ENCODE measurements around the gene ABCA7.

The ABCA7 gene

GRCh38 chr19:1084024-1084868 is 44.3 kb downstream of the ABCA7 start:
- Histone ChIP-seq H3K4me3 (ENCODE audit: low read length) (no peak overlapping the region), H3K9me3 (ENCODE audit: control insufficient read depth, insufficient read depth, low read length) (no peaks in the 10 kb centered on the region), H3K4me1 (ENCODE audit: control insufficient read depth, insufficient read depth, low read length) (peaks cover 8% of the 10 kb centered on the region), H3K36me3 (ENCODE audit: control insufficient read depth, insufficient read depth, low read length) (peaks cover 33% of the 10 kb centered on the region), H3K27ac (ENCODE audit: low read length) (no peak overlapping the region), H3K27me3 (ENCODE audit: control insufficient read depth, insufficient read depth, low read length) (no peaks in the 10 kb centered on the region)
- no CpG with 5 or more reads among the region's 43 CpGs for WGBS (ENCODE audit: insufficient coverage, insufficient read length)
- no peak for DNase-seq (ENCODE audit: low read depth, low spot score)

DNA sequence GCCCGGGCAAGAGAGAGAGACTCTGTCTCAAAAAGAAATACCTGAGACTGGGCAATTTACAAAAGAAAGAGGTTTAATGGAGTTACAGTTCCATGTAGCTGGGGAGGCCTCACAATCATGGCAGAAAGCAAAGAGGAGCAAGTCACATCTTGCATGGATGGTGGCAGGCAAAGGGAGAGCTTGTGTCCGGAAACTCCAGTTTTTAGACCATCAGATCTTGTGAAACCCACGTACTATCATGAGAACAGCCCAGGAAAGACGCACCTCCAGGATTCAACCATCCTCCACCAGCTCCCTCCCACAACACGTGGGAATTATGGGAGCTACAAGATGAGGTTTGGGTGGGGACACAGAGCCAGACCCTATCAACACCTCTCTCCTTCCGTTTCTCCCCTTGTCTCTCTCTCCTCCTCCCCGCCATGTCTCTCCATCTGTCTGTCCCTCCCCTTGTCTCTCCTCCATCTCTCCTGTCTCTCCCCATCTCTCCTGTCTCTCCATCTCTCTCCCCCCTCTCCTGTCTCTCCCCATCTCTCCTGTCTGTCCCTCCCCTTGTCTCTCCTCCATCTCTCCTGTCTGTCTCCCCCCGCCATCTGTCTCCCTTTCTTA is 45.2 kb downstream of the ABCA7 start:
- Histone ChIP-seq H3K27me3 (ENCODE audit: control insufficient read depth, insufficient read depth, low read length) (no peaks in the 10 kb centered on the region), H3K9me3 (ENCODE audit: control insufficient read depth, insufficient read depth, low read length) (no peaks in the 10 kb centered on the region), H3K4me1 (ENCODE audit: control insufficient read depth, insufficient read depth, low read length) (peaks cover 8% of the 10 kb centered on the region), H3K36me3 (ENCODE audit: control insufficient read depth, insufficient read depth, low read length) (peaks cover 28% of the 10 kb centered on the region), H3K27ac (ENCODE audit: low read length) (no peak overlapping the region), H3K4me3 (ENCODE audit: low read length) (no peak overlapping the region)
- no peak for DNase-seq (ENCODE audit: low read depth, low spot score)
- no CpG with 5 or more reads among the region's 8 CpGs for WGBS (ENCODE audit: insufficient coverage, insufficient read length)

GRCh38 chr19:1085676-1086442 is 46.0 kb downstream of the ABCA7 start:
- H3K4me1 ChIP-seq (ENCODE audit: control insufficient read depth, insufficient read depth, low read length): peaks cover 8% of the 10 kb centered on the region
- H3K36me3 ChIP-seq (ENCODE audit: control insufficient read depth, insufficient read depth, low read length): peaks cover 21% of the 10 kb centered on the region

DNA sequence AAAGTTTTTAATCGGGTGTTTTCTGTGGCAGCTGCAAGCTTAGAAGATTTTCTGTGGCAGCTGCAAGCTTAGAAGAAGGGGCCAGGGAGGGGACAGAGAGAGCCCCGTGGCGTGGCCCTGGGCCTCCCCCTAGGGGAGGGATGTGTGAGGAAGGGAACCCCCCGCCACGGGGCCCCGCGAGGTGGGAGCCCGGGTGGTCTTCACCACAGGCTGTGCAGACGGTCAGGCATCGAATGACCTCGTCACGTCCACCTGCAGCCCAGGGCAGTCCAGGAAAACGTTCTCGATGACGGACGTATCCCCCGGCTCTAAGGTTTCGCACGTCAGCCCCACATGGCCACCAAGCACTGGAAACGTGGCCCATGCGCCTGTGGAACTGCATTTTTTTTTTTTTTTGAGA is 46.7 kb downstream of the ABCA7 start:
- no peaks in the 10 kb centered on the region for H3K9me3 ChIP-seq (ENCODE audit: control insufficient read depth, insufficient read depth, low read length)
- DNase-seq (ENCODE audit: low read depth, low spot score): no peak
- no CpG with 5 or more reads among the region's 21 CpGs for WGBS (ENCODE audit: insufficient coverage, insufficient read length)
- no peak overlapping the region for H3K27ac ChIP-seq (ENCODE audit: low read length)
- no peak overlapping the region for H3K4me3 ChIP-seq (ENCODE audit: low read length)
- H3K27me3 ChIP-seq (ENCODE audit: control insufficient read depth, insufficient read depth, low read length): no peaks in the 10 kb centered on the region
- H3K4me1 ChIP-seq (ENCODE audit: control insufficient read depth, insufficient read depth, low read length): peaks cover 6% of the 10 kb centered on the region
- peaks cover 28% of the 10 kb centered on the region for H3K36me3 ChIP-seq (ENCODE audit: control insufficient read depth, insufficient read depth, low read length)

More at GRCh38 chr19:1085676-1086442, 46.0 kb downstream of the ABCA7 start:
- no CpG with 5 or more reads among the region's 38 CpGs for WGBS (ENCODE audit: insufficient coverage, insufficient read length)
- no peaks in the 10 kb centered on the region for H3K9me3 ChIP-seq (ENCODE audit: control insufficient read depth, insufficient read depth, low read length)
- no peak for DNase-seq (ENCODE audit: low read depth, low spot score)
- no peaks in the 10 kb centered on the region for H3K27me3 ChIP-seq (ENCODE audit: control insufficient read depth, insufficient read depth, low read length)
- H3K27ac ChIP-seq (ENCODE audit: low read length): no peak overlapping the region
- H3K4me3 ChIP-seq (ENCODE audit: low read length): no peak overlapping the region

DNA sequence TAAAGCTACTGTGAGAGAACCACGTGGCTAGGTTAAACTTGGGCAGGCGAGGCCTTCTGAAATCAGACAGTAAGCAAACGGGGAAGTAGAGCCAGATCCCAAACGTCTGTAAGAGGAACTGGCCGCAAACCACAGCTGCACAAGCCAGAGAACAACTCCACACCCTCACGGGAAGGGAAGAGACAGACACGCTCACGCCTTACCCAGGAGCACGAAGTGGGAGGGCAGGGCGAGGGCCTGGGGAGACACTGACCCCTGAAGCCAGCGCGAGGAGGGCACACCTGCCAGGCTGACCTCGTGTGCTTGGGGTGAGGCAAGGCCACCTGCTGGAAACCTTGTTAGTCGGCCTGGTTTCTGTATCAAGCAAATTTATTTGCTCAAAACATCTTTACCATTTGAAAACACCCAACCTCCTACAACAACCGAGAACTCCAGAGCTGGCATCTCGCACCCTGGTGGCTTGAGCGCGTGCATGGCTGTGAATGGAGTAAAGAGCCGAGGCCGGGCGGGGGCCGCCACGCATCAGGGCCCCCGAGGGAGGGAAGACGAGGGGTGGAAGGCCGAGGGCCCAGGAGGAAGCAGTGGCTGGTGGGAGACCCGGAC is 48.0 kb downstream of the ABCA7 start:
- no peak for DNase-seq (ENCODE audit: low read depth, low spot score)
- peaks cover 31% of the 10 kb centered on the region for H3K36me3 ChIP-seq (ENCODE audit: control insufficient read depth, insufficient read depth, low read length)

DNA sequence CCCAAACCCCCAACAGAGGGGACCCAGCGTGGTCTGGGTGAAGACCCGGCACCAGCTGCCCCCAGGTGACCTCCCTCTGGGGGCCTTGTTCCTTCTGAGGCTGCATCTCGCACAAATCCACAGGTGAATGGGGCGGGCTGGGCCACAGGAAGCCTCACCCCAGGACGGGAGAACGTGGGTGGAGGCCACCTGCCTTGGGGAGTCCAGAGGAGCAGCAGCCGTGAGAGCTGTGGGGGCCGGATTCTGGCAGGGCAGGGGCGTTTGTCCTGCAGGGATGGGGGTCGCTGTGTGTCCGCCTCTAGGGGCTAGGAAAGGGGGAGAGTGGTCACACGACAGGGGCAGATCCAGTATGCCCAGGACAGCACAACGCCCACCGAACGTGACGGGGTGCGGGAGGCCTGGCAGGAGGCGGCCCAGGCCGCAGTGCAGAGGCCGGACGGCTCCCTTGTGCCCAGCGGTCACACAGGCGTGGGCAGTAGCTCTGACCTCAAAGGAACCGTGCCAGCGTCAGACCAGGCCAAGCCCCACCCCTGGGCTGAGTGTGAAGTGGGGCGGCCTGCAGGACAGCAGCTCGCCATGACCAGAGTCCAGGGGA is 48.6 kb downstream of the ABCA7 start:
- WGBS (ENCODE audit: insufficient coverage, insufficient read length): no CpG with 5 or more reads among the region's 27 CpGs
- Histone ChIP-seq H3K4me3 (ENCODE audit: low read length) (no peak overlapping the region), H3K27me3 (ENCODE audit: control insufficient read depth, insufficient read depth, low read length) (no peaks in the 10 kb centered on the region), H3K36me3 (ENCODE audit: control insufficient read depth, insufficient read depth, low read length) (peaks cover 31% of the 10 kb centered on the region), H3K27ac (ENCODE audit: low read length) (no peak overlapping the region), H3K4me1 (ENCODE audit: control insufficient read depth, insufficient read depth, low read length) (no peaks in the 10 kb centered on the region), H3K9me3 (ENCODE audit: control insufficient read depth, insufficient read depth, low read length) (no peaks in the 10 kb centered on the region)
- DNase-seq (ENCODE audit: low read depth, low spot score): no peak

More for the DNA sequence above, 48.0 kb downstream of the ABCA7 start:
- 0 out of 2 replicates have a peak, but pooled peaks cover under 1% of the 10 kb centered on the region for H3K4me1 ChIP-seq (ENCODE audit: control insufficient read depth, insufficient read depth, low read length)
- no peaks in the 10 kb centered on the region for H3K27me3 ChIP-seq (ENCODE audit: control insufficient read depth, insufficient read depth, low read length)
- WGBS (ENCODE audit: insufficient coverage, insufficient read length): no CpG with 5 or more reads among the region's 27 CpGs
- H3K27ac ChIP-seq (ENCODE audit: low read length): no peak overlapping the region
- H3K4me3 ChIP-seq (ENCODE audit: low read length): no peak overlapping the region
- no peaks in the 10 kb centered on the region for H3K9me3 ChIP-seq (ENCODE audit: control insufficient read depth, insufficient read depth, low read length)

DNA sequence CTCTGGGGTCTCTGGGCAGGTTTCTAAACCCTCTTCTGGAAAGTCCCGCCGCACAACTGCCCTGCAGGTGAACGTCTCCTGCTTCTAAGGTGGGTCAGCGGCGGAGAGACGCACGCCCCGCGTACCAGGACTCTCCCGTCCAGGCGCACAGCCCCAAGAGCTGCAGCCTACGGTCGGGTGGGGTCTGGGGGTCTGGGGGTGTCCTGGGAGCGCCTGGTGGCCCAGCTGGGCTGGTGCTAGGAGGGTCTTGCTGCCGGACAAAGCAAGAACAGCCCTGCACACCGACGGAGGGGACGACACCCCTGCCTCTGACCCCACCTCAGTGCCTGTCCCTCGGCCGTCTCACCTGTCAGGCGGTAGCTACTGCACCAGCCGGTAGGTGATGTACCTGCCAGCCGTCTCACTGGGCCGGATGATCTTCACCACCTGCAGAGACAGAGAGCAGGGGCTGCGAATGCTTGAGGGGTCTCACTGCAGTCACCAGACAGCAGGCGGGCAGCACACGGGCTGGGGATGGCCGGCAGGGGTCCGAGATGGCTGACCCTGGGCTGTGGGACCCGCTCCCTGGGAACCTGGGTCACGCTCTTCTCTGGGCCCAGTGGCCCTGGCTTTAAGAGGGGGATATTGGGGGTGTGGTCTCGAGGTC is 49.3 kb downstream of the ABCA7 start:
- no CpG with 5 or more reads among the region's 32 CpGs for WGBS (ENCODE audit: insufficient coverage, insufficient read length)
- H3K27me3 ChIP-seq (ENCODE audit: control insufficient read depth, insufficient read depth, low read length): no peaks in the 10 kb centered on the region
- H3K4me1 ChIP-seq (ENCODE audit: control insufficient read depth, insufficient read depth, low read length): no peaks in the 10 kb centered on the region; the same call in 1 of the 2 replicates
- no peak for DNase-seq (ENCODE audit: low read depth, low spot score)
- no peak overlapping the region for H3K4me3 ChIP-seq (ENCODE audit: low read length)
- peaks cover 33% of the 10 kb centered on the region for H3K36me3 ChIP-seq (ENCODE audit: control insufficient read depth, insufficient read depth, low read length)
- H3K9me3 ChIP-seq (ENCODE audit: control insufficient read depth, insufficient read depth, low read length): no peaks in the 10 kb centered on the region
- no peak overlapping the region for H3K27ac ChIP-seq (ENCODE audit: low read length)

DNA sequence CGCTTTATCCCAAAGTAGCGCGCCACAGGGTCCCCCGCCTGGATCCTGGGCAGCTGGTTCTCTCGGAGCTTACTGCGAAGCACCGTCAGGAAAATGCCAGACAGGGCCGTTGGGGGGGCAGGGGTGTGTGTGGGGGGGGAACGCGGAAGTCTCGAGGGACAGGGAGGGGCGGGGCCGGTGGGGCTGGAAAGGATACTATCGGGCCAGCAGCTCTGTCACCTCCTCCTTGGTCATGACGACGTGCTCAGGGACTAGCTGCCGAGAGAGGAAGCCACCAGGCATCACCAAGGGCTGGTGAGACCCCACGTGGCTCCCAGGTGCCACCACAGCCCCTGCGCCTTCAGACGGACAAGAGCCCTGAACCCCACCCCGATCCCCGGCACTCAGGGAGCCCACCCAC is 50.0 kb downstream of the ABCA7 start:
- DNase-seq (ENCODE audit: low read depth, low spot score): no peak
- Histone ChIP-seq H3K36me3 (ENCODE audit: control insufficient read depth, insufficient read depth, low read length) (peaks cover 30% of the 10 kb centered on the region), H3K27ac (ENCODE audit: low read length) (no peak overlapping the region)

DNA sequence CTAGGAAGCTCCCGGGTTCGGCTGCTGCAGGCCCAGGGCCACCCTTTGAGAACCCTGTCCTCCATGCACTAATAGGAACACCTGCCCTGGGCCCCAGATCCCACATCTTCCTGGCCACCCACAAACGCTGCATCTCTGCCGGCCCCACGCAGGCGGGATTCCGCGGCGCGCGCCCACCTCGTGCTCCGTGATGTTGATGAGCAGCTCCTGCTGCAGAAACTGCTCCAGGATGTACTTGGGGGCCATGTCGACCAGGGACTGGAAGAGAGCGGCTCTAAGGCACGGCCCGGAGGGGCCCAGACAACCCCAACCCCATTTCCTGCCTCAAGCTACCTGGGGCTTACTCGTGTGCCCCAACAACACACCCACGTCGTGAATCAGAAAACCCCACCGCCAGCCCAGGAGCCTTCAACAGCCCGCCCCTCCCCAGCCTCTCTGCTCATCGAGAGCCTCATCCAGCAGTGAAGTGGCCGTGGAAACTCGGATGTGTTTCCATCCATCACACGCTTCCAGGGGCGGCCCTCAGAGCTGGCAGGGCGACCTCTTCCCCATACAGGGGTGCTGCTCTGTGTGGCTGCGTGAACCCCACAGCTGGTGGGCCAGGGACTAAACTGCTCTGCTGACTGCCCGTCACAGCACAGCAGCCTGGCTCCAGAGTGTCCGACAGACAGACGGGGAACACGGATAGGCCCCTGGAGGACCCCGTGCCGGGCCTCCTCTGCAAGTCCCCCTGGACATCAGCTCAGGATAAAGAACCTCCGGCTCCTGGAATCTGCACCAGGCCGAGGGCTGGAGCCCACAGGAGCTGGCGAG is 51.0 kb downstream of the ABCA7 start:
- no peak for DNase-seq (ENCODE audit: low read depth, low spot score)
- Histone ChIP-seq H3K4me3 (ENCODE audit: low read length) (no peak overlapping the region), H3K27ac (ENCODE audit: low read length) (no peak overlapping the region), H3K9me3 (ENCODE audit: control insufficient read depth, insufficient read depth, low read length) (no peaks in the 10 kb centered on the region), H3K4me1 (ENCODE audit: control insufficient read depth, insufficient read depth, low read length) (no peaks in the 10 kb centered on the region; the same call in 1 of the 2 replicates), H3K36me3 (ENCODE audit: control insufficient read depth, insufficient read depth, low read length) (peaks cover 26% of the 10 kb centered on the region), H3K27me3 (ENCODE audit: control insufficient read depth, insufficient read depth, low read length) (no peaks in the 10 kb centered on the region)
- no CpG with 5 or more reads among the region's 38 CpGs for WGBS (ENCODE audit: insufficient coverage, insufficient read length)

More for the DNA sequence above, 50.0 kb downstream of the ABCA7 start:
- no peaks in the 10 kb centered on the region for H3K9me3 ChIP-seq (ENCODE audit: control insufficient read depth, insufficient read depth, low read length)
- WGBS (ENCODE audit: insufficient coverage, insufficient read length): no CpG with 5 or more reads among the region's 22 CpGs
- H3K4me3 ChIP-seq (ENCODE audit: low read length): no peak overlapping the region
- H3K27me3 ChIP-seq (ENCODE audit: control insufficient read depth, insufficient read depth, low read length): no peaks in the 10 kb centered on the region
- no peaks in the 10 kb centered on the region; the same call in 1 of the 2 replicates for H3K4me1 ChIP-seq (ENCODE audit: control insufficient read depth, insufficient read depth, low read length)
